ENCODE data around the gene IKBKE.

DNA sequence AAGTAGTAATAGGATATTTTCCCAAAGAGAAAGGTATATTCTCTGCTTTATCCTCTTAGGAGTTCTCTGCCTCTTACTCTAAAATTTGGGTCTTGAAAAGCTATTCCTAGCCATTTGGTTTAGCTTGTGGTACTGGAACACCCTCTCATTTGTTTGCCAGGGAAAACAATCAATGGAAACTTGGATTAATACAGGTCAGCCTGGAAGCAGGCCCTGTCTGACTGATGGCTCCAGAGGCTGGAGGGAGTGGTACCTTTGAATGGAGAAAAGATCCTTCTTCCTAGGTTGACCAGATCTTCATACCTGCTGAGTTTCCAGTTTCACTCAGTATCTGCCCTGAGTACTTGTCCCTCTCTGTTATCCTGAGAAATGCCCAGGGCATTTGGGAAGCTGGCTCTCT lies 31.7 kb upstream of the IKBKE start:
- TF ChIP-seq MAX (IDR thresholded peaks at IDR 0.05) = no peak
- no peak for TF ChIP-seq CTCF (IDR thresholded peaks at IDR 0.05)
- TF ChIP-seq POLR2A (IDR thresholded peaks at IDR 0.05; ENCODE audit: low read length) = no peak
- no peak for TF ChIP-seq CEBPB (IDR thresholded peaks at IDR 0.05)
- no peak for TF ChIP-seq E2F6 (IDR thresholded peaks at IDR 0.05; ENCODE audit: borderline replicate concordance, low read depth)
- no peak for TF ChIP-seq REST (IDR thresholded peaks at IDR 0.05)
- TF ChIP-seq RCOR1 (IDR thresholded peaks at IDR 0.05; ENCODE audit: low read depth, low read length) = no peak
- TF ChIP-seq ELK1 (IDR thresholded peaks at IDR 0.05; ENCODE audit: low read depth, low read length) = no peak
- TF ChIP-seq PBX3 (IDR thresholded peaks at IDR 0.05) = no peak
- no peak for TF ChIP-seq USF2 (IDR thresholded peaks at IDR 0.05)
